Hematopoietic multipotent progenitor cell treated with erythropoietin and hydrocortisone succinate and interleukin-3 and kit ligand, for 8 days (in vitro differentiated cells): ENCODE data around the gene HBEGF.

Experiments used
- DNase-seq: peaks from one replicate; pipeline ENCODE4 v3.0.0-alpha.2; 2015

Gene HBEGF

GRCh38 chr5:140346348-140347221, at the start of gene HBEGF:
Gene HBEGF, minus strand, starts transcription at chr5:140346603. Its CDS starts 275 bp downstream, at chr5:140346328.
- peak; percentile 59 for DNase-seq

- DNase-seq, result no peak
These were observed 47.3 kb upstream of the HBEGF start for GRCh38 chr5:140393738-140394137.

GRCh38 chr5:140391732-140392131, 45.3 kb upstream of the HBEGF start:
- no peak for DNase-seq

- DNase-seq, result no peak
These were observed 44.9 kb upstream of the HBEGF start for GRCh38 chr5:140391312-140391711.

- no peak for DNase-seq
These were observed 41.6 kb upstream of the HBEGF start for GRCh38 chr5:140388052-140388451.

- DNase-seq, result no peak
These were observed 36.9 kb upstream of the HBEGF start for GRCh38 chr5:140383300-140383699.

- DNase-seq, result no peak
These were observed 36.5 kb upstream of the HBEGF start for GRCh38 chr5:140382866-140383265.

GRCh38 chr5:140381972-140382371, 35.6 kb upstream of the HBEGF start:
- no peak for DNase-seq

- no peak for DNase-seq
These were observed 34.9 kb upstream of the HBEGF start for GRCh38 chr5:140381351-140381750.

GRCh38 chr5:140372971-140373487, 26.6 kb upstream of the HBEGF start:
- DNase-seq, result peak; percentile 66

- DNase-seq, result no peak
These were observed 25.2 kb upstream of the HBEGF start for GRCh38 chr5:140371356-140372151.

- DNase-seq, result no peak
These were observed 21.0 kb upstream of the HBEGF start for GRCh38 chr5:140367256-140368013.

- DNase-seq, result no peak
These were observed 20.3 kb upstream of the HBEGF start for GRCh38 chr5:140366589-140367255.

- no peak for DNase-seq
These were observed 19.5 kb upstream of the HBEGF start for GRCh38 chr5:140365941-140366340.

- DNase-seq, result no peak
These were observed 18.9 kb upstream of the HBEGF start for GRCh38 chr5:140365282-140365681.

GRCh38 chr5:140364472-140364765, 18.0 kb upstream of the HBEGF start:
- no peak for DNase-seq

- no peak for DNase-seq
These were observed 17.4 kb upstream of the HBEGF start for GRCh38 chr5:140363631-140364471.

GRCh38 chr5:140362875-140363630, 16.6 kb upstream of the HBEGF start:
- peak; percentile 73 for DNase-seq

GRCh38 chr5:140362311-140362710, 15.9 kb upstream of the HBEGF start:
- DNase-seq, result no peak

- DNase-seq, result no peak
These were observed 15.5 kb upstream of the HBEGF start for GRCh38 chr5:140361901-140362300.
